Subcutaneous adipose tissue (tissue), 4 donors: ENCODE results near the gene SCYGR2. TPM values are rescaled to one million over a fixed set of nuclear protein-coding genes. Genes with fewer than 3 reads are reported as not detected.

Experiments used
- CTCF ChIP-seq: fragments of 450-650 bp; IDR thresholded peaks from one replicate; pipeline ENCODE4 v1.5.1; 2016; ENCODE audit warnings: low read depth, mild to moderate bottlenecking, control low read depth, antibody characterized with exemption, moderate library complexity
- total RNA-seq, 4 donors: library from RNA; depleted of rRNA; stranded (reverse); fragments of >200 nt; gene quantifications; one replicate each; pipeline ENCODE4 v1.1.0, GENCODE V29; 2016

The SCYGR2 gene
- total RNA-seq, 4 donors from 2014 or later, result not detected

DNA sequence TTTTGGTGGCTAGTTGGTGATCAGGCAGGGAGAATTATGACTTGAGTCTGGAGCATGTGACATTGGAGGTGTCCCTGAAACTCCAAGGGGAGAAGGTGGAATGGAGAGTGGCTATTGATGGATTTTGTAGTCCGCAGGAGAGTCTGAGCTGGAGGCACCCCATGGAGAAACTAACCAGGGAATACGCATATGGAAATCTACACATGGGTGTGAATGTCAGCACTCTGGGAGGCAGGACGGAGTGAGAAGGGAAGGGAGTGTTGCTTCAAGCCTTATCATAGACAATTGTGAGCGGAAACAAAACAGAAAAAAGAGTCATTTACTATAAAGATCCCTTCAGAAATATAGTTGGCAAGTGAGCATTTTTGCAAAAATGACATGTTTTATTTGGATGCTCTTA lies 17.9 kb downstream of the SCYGR2 start:
- TF ChIP-seq CTCF, result no peak

DNA sequence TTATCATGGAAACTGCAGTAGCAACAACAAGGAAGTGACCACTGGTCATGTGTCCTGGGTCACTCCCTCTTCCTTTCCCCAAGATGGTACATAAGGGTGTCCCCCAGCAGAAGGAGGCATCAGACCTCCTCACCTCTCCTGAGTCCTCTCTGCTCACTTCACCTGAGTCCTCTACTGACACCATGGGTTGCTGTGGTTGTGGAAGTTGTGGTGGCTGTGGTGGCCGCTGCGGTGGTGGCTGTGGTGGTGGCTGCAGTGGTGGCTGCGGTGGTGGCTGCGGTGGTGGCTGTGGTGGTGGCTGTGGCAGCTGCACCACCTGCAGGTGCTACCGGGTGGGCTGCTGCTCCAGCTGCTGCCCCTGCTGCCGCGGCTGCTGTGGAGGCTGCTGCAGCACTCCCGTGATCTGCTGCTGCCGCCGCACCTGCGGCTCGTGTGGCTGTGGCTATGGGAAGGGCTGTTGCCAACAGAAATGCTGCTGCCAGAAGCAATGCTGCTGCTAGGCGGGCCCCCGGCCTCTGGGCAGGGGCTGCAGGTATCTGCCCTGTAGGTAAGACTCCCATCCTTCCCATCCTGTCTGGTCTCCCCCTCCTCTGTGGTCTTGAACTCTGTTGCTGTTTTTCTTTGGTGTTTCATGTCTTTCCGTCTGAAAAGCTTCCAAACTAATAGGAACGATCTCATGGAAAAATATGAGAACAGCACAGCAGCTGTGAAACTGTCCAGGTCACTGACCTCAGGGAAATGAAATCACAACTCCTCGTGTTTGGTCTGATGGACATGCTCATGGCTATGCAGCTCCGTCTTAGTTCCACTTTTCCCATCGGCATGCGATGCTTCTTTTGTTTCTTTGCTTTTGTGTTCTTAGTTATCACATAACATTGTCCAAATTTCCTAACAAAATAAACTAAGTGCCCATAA lies 18.9 kb downstream of the SCYGR2 start, which contains the start of gene SCYGR4:
SCYGR4 (plus strand) TSS at position 183 of the 915 bp plus-strand sequence; CDS start at position 183, 0 bp downstream.
- no peak for TF ChIP-seq CTCF

DNA sequence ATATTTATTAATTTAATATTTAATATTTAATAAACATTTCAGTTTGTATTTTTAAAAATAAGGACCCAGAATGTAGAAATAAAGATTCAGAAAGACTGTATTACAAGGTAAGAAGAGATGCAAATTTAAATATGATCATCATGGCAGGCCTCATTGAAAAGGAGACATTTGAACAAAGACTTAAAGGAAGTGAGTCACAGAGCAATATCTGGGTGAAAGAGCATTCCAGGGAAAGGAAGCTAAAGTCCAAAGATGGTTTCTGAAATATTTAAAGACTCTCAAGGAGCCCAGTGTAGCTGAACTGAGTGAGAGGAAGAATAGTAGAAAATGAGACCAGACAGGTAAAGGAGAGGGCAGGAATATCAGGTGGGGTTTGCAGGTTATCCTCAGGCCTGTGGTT lies 24.5 kb downstream of the SCYGR2 start:
- no peak for TF ChIP-seq CTCF

- no peak for TF ChIP-seq CTCF
Measured at GRCh38 chr2:227625420-227625819, 26.7 kb downstream of the SCYGR2 start.

DNA sequence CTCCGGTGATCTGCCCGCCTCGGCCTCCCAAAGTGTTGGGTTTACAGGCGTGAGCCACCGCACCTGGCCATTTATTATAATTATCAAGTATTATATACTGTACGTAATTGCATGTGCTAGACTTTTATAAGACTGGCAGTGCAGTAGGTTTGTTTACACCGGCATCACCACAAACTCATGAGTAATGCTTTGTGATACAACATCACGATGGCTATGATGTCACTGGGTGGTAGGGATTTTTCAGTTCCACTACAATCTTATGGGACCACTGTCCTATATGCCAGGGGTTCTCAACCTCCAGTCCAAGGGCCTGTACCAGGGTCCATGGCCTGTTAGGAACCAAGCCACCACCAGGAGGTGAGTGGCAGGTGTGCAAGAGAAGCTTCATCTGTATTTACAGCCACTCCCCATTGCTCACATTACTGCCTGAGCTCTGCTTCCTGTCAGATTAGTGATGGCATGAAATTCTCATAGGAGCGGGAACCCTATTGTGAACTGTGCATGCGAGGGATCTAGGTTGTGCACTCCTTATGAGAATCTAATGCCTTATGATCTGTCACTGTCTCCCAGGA lies 28.0 kb downstream of the SCYGR2 start:
- TF ChIP-seq CTCF, result no peak

- TF ChIP-seq CTCF, result no peak
Measured at GRCh38 chr2:227627769-227628168, 29.1 kb downstream of the SCYGR2 start.

DNA sequence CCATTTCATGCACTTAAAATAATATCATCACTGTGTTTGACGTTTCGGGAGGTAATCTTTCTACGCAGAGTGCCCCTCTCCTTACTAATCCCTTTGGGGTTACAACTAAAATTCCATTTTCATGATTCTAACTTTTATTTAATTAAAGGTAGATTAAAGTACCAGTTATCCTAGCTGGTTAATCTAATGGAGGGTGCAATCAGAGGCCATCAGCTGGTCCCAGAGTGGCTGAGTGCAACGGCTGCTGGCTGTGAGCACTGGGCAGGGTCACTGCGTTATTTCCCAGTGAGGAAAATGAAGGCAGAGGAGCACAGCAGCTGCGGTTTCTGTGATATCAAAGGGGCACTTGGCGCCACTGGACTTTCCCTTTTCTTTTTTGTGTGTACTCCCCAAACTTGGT lies 30.7 kb downstream of the SCYGR2 start:
- TF ChIP-seq CTCF, result no peak
